Tibial nerve (tissue), 4 donors: ENCODE measurements around the gene HOXD10. TPM values are rescaled to one million over a fixed set of nuclear protein-coding genes. Genes with fewer than 3 reads are reported as not detected.

ENCODE experiments used
- DNase-seq, 2 donors: peaks; one replicate each; pipeline ENCODE4 v3.0.0-alpha.2; 2019; ENCODE audit warnings: low spot score in 2 of 2
- H3K27ac ChIP-seq, 4 donors: fragments of 200-600 bp; sonication (generic) in 3 of 4; one replicate each; pipeline ENCODE4 v1.5.1; 2017 to 2019; ENCODE audit warnings: mild to moderate bottlenecking in 1 of 4
- H3K27me3 ChIP-seq, 2 donors: fragments of 200-600 bp; sonication (generic) in 1 of 2; one replicate each; pipeline versions ENCODE4 v1.5.1 to v1.6.0; 2017 to 2019
- H3K36me3 ChIP-seq, 3 donors: fragments of 200-600 bp; sonication (generic); one replicate each; pipeline ENCODE4 v1.5.1; 2018 to 2019
- H3K4me1 ChIP-seq, 4 donors: fragments of 200-600 bp; sonication (generic) in 3 of 4; one replicate each; pipeline ENCODE4 v1.5.1; 2017 to 2019
- H3K4me3 ChIP-seq, 4 donors: fragments of 200-600 bp; sonication (generic) in 3 of 4; one replicate each; pipeline ENCODE4 v1.5.1; 2017 to 2019; ENCODE audit warnings: mild to moderate bottlenecking in 1 of 4, moderate library complexity in 1 of 4
- H3K9me3 ChIP-seq, 4 donors: fragments of 200-600 bp; sonication (generic) in 3 of 4; one replicate each; pipeline ENCODE4 v1.5.1; 2017 to 2019
- EP300 ChIP-seq, 2 donors: sonication (generic); formaldehyde crosslinking; IDR thresholded peaks; one replicate each; pipeline ENCODE4 v1.6.1; 2017; ENCODE audit warnings: antibody characterized with exemption in 2 of 2, mild to moderate bottlenecking in 1 of 2
- POLR2A ChIP-seq, 2 donors: fragments of 450-650 bp; IDR thresholded peaks; one replicate each; pipeline ENCODE4 v1.6.1; 2017; ENCODE audit warnings: antibody characterized with exemption in 2 of 2, mild to moderate bottlenecking in 2 of 2, moderate library complexity in 2 of 2
- WGBS, 2 donors: methylation state at CpG; one replicate each; pipeline ENCODE4 v1.1.5; 2018; 5-methylcytosine and 5-hydroxymethylcytosine counted together
- total RNA-seq, 4 donors: library from RNA; depleted of rRNA; stranded (reverse); fragments of >200 nt; gene quantifications; one replicate each; pipeline ENCODE4 v1.1.0, GENCODE V29; 2016
- TF ChIP-seq, protein P1 (sequence below), 5 experiments: fragments of 200-600 bp in 3 of 5; fragments of 450-650 bp in 2 of 5; sonication (generic) in 3 of 5; IDR thresholded peaks; one replicate each; pipeline ENCODE4 v1.5.1; 2016 to 2019; ENCODE audit warnings: antibody characterized with exemption in 5 of 5, mild to moderate bottlenecking in 3 of 5, moderate library complexity in 2 of 5

The HOXD10 gene
- total RNA-seq, 4 donors from 2014 or later: 0.39 to 2.1 (median 1.1) TPM

DNA sequence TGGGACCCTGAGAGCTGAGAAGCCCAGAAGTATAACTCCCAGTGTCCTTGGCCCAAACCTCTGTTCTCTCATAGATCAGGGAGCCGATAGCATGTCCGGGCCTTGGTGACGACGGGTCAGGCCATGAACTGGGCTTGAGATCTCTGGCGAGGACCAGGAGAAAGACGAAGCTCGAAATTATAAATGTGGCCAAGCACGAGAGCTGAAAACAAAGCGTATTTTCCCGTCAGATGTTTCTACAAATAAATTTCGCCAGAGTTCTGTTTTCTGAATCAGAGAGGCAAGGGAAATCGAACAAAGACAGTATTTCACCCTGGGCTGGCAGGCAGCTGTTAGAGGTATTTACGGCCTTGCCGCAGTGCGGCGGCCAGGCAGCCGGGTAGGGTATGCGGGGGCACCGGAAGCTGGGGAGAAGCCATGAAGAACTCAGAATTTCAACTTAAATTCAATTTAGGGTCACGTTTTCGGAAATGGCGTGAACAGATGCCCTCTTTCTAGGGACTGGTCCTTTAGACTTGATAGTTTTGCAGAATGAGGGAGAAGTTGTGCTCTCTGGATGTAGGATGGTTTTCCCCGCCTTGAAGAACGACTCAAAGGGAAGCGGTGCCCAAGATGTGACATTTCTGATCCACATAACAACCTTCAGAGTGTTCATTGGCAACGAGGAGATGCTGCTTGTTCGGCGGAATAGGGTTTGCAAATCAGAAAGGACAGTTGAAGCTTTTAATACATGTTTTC is 22.5 kb downstream of the HOXD10 start:
- no peaks in the 10 kb centered on the region for H3K36me3 ChIP-seq
- H3K4me1 ChIP-seq: peaks cover 0 to 47% (median 2%) of the 10 kb centered on the region in 4 donors
- TF ChIP-seq, protein P1, sequence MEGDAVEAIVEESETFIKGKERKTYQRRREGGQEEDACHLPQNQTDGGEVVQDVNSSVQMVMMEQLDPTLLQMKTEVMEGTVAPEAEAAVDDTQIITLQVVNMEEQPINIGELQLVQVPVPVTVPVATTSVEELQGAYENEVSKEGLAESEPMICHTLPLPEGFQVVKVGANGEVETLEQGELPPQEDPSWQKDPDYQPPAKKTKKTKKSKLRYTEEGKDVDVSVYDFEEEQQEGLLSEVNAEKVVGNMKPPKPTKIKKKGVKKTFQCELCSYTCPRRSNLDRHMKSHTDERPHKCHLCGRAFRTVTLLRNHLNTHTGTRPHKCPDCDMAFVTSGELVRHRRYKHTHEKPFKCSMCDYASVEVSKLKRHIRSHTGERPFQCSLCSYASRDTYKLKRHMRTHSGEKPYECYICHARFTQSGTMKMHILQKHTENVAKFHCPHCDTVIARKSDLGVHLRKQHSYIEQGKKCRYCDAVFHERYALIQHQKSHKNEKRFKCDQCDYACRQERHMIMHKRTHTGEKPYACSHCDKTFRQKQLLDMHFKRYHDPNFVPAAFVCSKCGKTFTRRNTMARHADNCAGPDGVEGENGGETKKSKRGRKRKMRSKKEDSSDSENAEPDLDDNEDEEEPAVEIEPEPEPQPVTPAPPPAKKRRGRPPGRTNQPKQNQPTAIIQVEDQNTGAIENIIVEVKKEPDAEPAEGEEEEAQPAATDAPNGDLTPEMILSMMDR (IDR thresholded peaks at IDR 0.05): no peak
- peak in 1 of 2 donors; percentile 5 for TF ChIP-seq EP300 (IDR thresholded peaks at IDR 0.05)
- no peak for DNase-seq
- 47 to 49% methylated on average over 28 of the region's 28 CpGs for WGBS, 2 donors
- peaks cover 0 to 53% of the 10 kb centered on the region in 2 donors for H3K27me3 ChIP-seq
- no peaks in the 10 kb centered on the region for H3K9me3 ChIP-seq
- peak overlapping the region in 3 of 4 donors; percentile 8 to 70 (median 52) for H3K4me3 ChIP-seq
- peak overlapping the region; percentile 55 to 90 (median 66) for H3K27ac ChIP-seq

DNA sequence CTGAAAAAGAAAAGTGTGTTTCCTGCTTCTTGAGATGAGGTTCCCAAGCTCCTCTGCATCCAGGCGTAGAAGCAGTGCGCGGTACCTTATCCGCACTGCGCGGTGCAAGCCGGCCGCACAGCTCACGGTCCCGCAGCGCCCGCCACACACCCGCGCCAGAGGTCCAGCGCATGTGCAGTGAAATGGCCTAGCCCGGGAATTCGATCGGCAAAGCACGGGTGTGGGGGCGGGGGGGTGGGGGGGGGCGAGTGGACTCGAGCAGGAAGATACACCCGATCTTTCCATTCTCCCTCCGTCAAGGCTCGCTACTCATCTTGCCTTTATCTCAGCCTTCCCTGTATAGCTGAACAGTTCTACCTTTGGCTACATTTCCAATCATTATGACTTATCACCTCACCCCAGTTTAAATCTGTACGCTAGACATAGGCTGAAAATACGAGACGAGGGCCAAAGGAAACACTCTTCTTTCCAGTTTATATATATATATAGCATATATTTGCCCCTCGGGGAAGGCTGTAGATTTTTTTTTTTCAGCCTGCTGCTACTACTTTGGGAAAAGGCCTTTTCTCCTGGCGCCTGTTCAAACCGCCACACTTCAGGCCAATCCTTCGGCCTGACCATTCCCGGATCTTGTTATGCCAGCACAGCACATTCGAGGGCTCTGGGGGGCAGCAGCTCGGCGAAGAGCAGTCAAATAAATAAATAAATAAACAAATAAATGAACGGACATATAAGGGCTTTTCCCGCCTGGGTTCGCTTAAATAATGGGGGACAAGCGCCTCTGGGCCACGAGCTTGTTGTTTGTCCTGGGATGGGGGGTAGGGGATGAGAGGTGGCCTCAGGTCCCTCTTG is 23.3 kb downstream of the HOXD10 start:
- Histone ChIP-seq H3K27ac (peak overlapping the region; percentile 55 to 90 (median 67)), H3K9me3 (no peaks in the 10 kb centered on the region), H3K36me3 (no peaks in the 10 kb centered on the region), H3K4me3 (peak overlapping the region; percentile 32 to 70 (median 47)), H3K4me1 (peaks cover 0 to 43% (median 0%) of the 10 kb centered on the region in 4 donors), H3K27me3 (peaks cover 0 to 48% of the 10 kb centered on the region in 2 donors)
- no peak for DNase-seq
- no peak for TF ChIP-seq EP300 (IDR thresholded peaks at IDR 0.05)
- TF ChIP-seq, protein P1 (IDR thresholded peaks at IDR 0.05): no peak
- no peak for TF ChIP-seq POLR2A (IDR thresholded peaks at IDR 0.05)
- 11 to 30% methylated on average over 24 to 41 of the region's 41 CpGs for WGBS, 2 donors

GRCh38 chr2:176140513-176141317 is 24.1 kb downstream of the HOXD10 start:
- DNase-seq: peak in 1 of 2 donors; percentile 54
- Histone ChIP-seq H3K27ac (peak overlapping the region; percentile 55 to 90 (median 67)), H3K27me3 (peaks cover 0 to 45% of the 10 kb centered on the region in 2 donors)

DNA sequence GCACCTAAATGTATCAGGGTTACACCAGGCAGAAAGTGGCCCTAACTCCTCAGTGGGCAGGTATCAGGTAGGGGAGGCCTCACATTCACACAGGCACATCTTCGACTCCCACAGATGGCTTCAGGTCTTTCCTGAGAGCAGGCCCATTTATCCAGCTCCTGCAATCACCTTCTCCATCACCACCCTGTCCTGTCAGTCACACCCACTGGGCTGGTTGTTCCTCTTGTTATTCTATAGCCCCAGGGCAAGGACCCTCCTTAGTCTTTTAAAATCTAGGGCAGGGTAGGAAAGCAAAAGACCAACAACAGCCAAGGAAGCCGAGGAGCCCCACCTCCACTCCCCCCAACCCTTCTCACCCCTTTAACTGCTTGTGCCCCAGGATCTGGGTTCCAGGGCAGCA is 25.7 kb downstream of the HOXD10 start:
- Histone ChIP-seq H3K4me3 (no peak overlapping the region), H3K4me1 (peaks cover 0 to 20% (median 0%) of the 10 kb centered on the region in 4 donors), H3K36me3 (peaks cover 0 to 1% (median 0%) of the 10 kb centered on the region in 3 donors), H3K27ac (no peak overlapping the region), H3K9me3 (no peaks in the 10 kb centered on the region), H3K27me3 (peaks cover 0 to 45% of the 10 kb centered on the region in 2 donors)
- no peak for DNase-seq
- WGBS, 2 donors: 75 to 78% methylated on average over 2 of the region's 2 CpGs
- no peak for TF ChIP-seq EP300 (IDR thresholded peaks at IDR 0.05)
- TF ChIP-seq POLR2A (IDR thresholded peaks at IDR 0.05): no peak
- TF ChIP-seq, protein P1 (IDR thresholded peaks at IDR 0.05): no peak

More at GRCh38 chr2:176140513-176141317, 24.1 kb downstream of the HOXD10 start:
- peaks cover 0 to 35% (median 0%) of the 10 kb centered on the region in 4 donors for H3K4me1 ChIP-seq
- WGBS, 2 donors: 8 to 12% methylated on average over 30 to 41 of the region's 48 CpGs
- H3K36me3 ChIP-seq: no peaks in the 10 kb centered on the region
- TF ChIP-seq EP300 (IDR thresholded peaks at IDR 0.05): peak in 1 of 2 donors; percentile 42
- TF ChIP-seq, protein P1 (IDR thresholded peaks at IDR 0.05): peak; percentile 88 to 99 (median 91)
- no peak for TF ChIP-seq POLR2A (IDR thresholded peaks at IDR 0.05)
- H3K9me3 ChIP-seq: no peaks in the 10 kb centered on the region
- H3K4me3 ChIP-seq: peak overlapping the region; percentile 32 to 70 (median 47)
